ENCODE data around the gene TP53INP2. TPM values are rescaled to one million over a fixed set of nuclear protein-coding genes. Genes with fewer than 3 reads are reported as not detected.

The TP53INP2 gene
- total RNA-seq, 1 experiment from 2014 or later, result 20.6 TPM

GRCh38 chr20:34754611-34755010, 50.5 kb downstream of the TP53INP2 start:
- ChIA-PET CTCF (interaction anchor here (1.2 kb wide), 1 partner anchor 15 kb away, joined by 6 read pairs; no protein-coding TSS in a partner anchor), POLR2A (interaction anchor here (0.6 kb wide), 1 partner anchor 50 kb away, joined by 3 read pairs; the partner anchor contains the start of gene TP53INP2)
- Histone ChIP-seq H3K4me3 (ENCODE audit: low read depth in 2 of 2, low read length in 2 of 2) (no peak overlapping the region), H3K27me3 (ENCODE audit: control insufficient read depth, insufficient read depth, low read length) (no peaks in the 10 kb centered on the region), H3K9me3 (ENCODE audit: control insufficient read depth, insufficient read depth, low read depth, low read length) (no peaks in the 10 kb centered on the region), H3K4me1 (ENCODE audit: control insufficient read depth, insufficient read depth, low read length) (no peaks in the 10 kb centered on the region; the same call in 1 of the 2 replicates), H3K36me3 (ENCODE audit: control insufficient read depth, insufficient read depth, low read length) (peaks cover 21% of the 10 kb centered on the region), H3K27ac (ENCODE audit: low read length) (no peak overlapping the region)
- no peak for TF ChIP-seq REST (IDR thresholded peaks at IDR 0.05; ENCODE audit: insufficient read depth in 1 of 2, low read depth in 2 of 2, low read length in 1 of 2)
- TF ChIP-seq POLR2AphosphoS5 (IDR thresholded peaks at IDR 0.05; ENCODE audit: low read depth, low read length), result no peak
- no peak for TF ChIP-seq CTCF (IDR thresholded peaks at IDR 0.05)
- no peak for TF ChIP-seq SIN3A (IDR thresholded peaks at IDR 0.05; ENCODE audit: borderline replicate concordance, insufficient read depth, low read depth, low read length)
- no peak for TF ChIP-seq TCF7L2 (IDR thresholded peaks at IDR 0.05; ENCODE audit: low read depth, low read length)
- intact Hi-C loops (cut with micrococcal nuclease; ENCODE audit: unreplicated experiment) (no loop called here), in situ Hi-C loops (cut with HindIII; ENCODE audit: low pct_unique_long_range_greater_than_20kb, low sequenced_read_pairs) (no loop called here)
- no TSS peak for BruUV-seq (replicated peaks)
- ATAC-seq (no peak), DNase-seq (ENCODE audit: low read depth, low spot score) (no peak)

- Histone ChIP-seq H3K4me3 (ENCODE audit: low read depth in 2 of 2, low read length in 2 of 2) (no peak overlapping the region), H3K4me1 (ENCODE audit: control insufficient read depth, insufficient read depth, low read length) (no peaks in the 10 kb centered on the region; the same call in 1 of the 2 replicates), H3K36me3 (ENCODE audit: control insufficient read depth, insufficient read depth, low read length) (peaks cover 22% of the 10 kb centered on the region), H3K9me3 (ENCODE audit: control insufficient read depth, insufficient read depth, low read depth, low read length) (no peaks in the 10 kb centered on the region), H3K27me3 (ENCODE audit: control insufficient read depth, insufficient read depth, low read length) (no peaks in the 10 kb centered on the region), H3K27ac (ENCODE audit: low read length) (no peak overlapping the region)
- in situ Hi-C loops (cut with HindIII; ENCODE audit: low pct_unique_long_range_greater_than_20kb, low sequenced_read_pairs) (no loop called here), intact Hi-C loops (cut with micrococcal nuclease; ENCODE audit: unreplicated experiment) (no loop called here)
- no peak for ATAC-seq
- BruUV-seq (replicated peaks), result no TSS peak
- TF ChIP-seq TCF7L2 (IDR thresholded peaks at IDR 0.05; ENCODE audit: low read depth, low read length) (no peak), POLR2AphosphoS5 (IDR thresholded peaks at IDR 0.05; ENCODE audit: low read depth, low read length) (no peak), CTCF (IDR thresholded peaks at IDR 0.05) (no peak), REST (IDR thresholded peaks at IDR 0.05; ENCODE audit: insufficient read depth in 1 of 2, low read depth in 2 of 2, low read length in 1 of 2) (no peak), SIN3A (IDR thresholded peaks at IDR 0.05; ENCODE audit: borderline replicate concordance, insufficient read depth, low read depth, low read length) (no peak)
- POLR2A ChIA-PET, result no interaction called here
- CTCF ChIA-PET, result no interaction called here
- no peak for DNase-seq (ENCODE audit: low read depth, low spot score)
Measured at GRCh38 chr20:34755367-34755766, 51.2 kb downstream of the TP53INP2 start.

All from Panc1 (cell line).